CD4-positive, CD25-positive, alpha-beta regulatory T cell (primary cell): ENCODE measurements around the gene PEX5. TPM values are rescaled to one million over a fixed set of nuclear protein-coding genes. Genes with fewer than 3 reads are reported as not detected.

Experiments
- ATAC-seq, 2 donors: fragments of 150-1000 bp; cut with Tn5 transposase; one replicate each; pipeline ENCODE4 v1.10.0; 2021; ENCODE audit warnings: low read depth in 2 of 2, moderate number of reproducible peaks in 2 of 2, moderate library complexity in 1 of 2
- DNase-seq, 3 donors: peaks; one replicate each; pipeline versions ENCODE4 v3.0.0 to v3.0.0-alpha.2; 2012 to 2022; ENCODE audit warnings: mixed read lengths in 1 of 3
- H3K27ac ChIP-seq: one replicate; pipeline ENCODE4 v1.7.0; 2013; ENCODE audit warnings: mild to moderate bottlenecking, low read length; ENCODE audit not compliant: insufficient read depth, poor library complexity, severe bottlenecking
- H3K27me3 ChIP-seq: one replicate; pipeline ENCODE4 v1.7.0; 2013; ENCODE audit warnings: low read length; ENCODE audit not compliant: control insufficient read depth, insufficient read depth
- H3K36me3 ChIP-seq: one replicate; pipeline ENCODE4 v1.7.0; 2013; ENCODE audit warnings: mild to moderate bottlenecking, low read length, moderate library complexity; ENCODE audit not compliant: control insufficient read depth, insufficient read depth
- H3K4me1 ChIP-seq: 2 replicates; pipeline ENCODE4 v1.7.0; 2013; ENCODE audit warnings: mild to moderate bottlenecking, low read length; ENCODE audit not compliant: insufficient read depth, control insufficient read depth, poor library complexity, severe bottlenecking
- H3K4me3 ChIP-seq: one replicate; pipeline ENCODE4 v1.7.0; 2013; ENCODE audit warnings: low read depth, mild to moderate bottlenecking, low read length, moderate library complexity
- H3K9me3 ChIP-seq, 2 experiments: 1 replicate in 1 of 2; 2 replicates in 1 of 2; pipeline ENCODE4 v1.7.0; 2013; ENCODE audit warnings: low read length in 2 of 2, mild to moderate bottlenecking in 1 of 2, moderate library complexity in 1 of 2; ENCODE audit not compliant: control insufficient read depth in 2 of 2
- H3K27ac Mint-ChIP-seq, 3 donors: one replicate each; pipeline ENCODE4 v1.8.0; 2020 to 2022; ENCODE audit warnings: mild to moderate bottlenecking in 3 of 3, mixed read lengths in 3 of 3, moderate library complexity in 2 of 3
- H3K27me3 Mint-ChIP-seq: one replicate; pipeline ENCODE4 v1.8.0; 2022; ENCODE audit warnings: mild to moderate bottlenecking, mixed read lengths
- H3K36me3 Mint-ChIP-seq: one replicate; pipeline ENCODE4 v1.8.0; 2020; ENCODE audit warnings: mixed read lengths
- H3K4me1 Mint-ChIP-seq, 4 donors: one replicate each; pipeline ENCODE4 v1.8.0; 2020 to 2022; ENCODE audit warnings: mixed read lengths in 4 of 4, mild to moderate bottlenecking in 1 of 4
- H3K4me3 Mint-ChIP-seq, 4 donors: one replicate each; pipeline ENCODE4 v1.8.0; 2020 to 2022; ENCODE audit warnings: mild to moderate bottlenecking in 4 of 4, mixed read lengths in 4 of 4, moderate library complexity in 3 of 4
- H3K9me3 Mint-ChIP-seq, 7 donors: one replicate each; pipeline ENCODE4 v1.8.0; 2020 to 2022; ENCODE audit warnings: mixed read lengths in 7 of 7, mild to moderate bottlenecking in 3 of 7, moderate library complexity in 2 of 7
- polyA plus RNA-seq, 4 donors: library from polyadenylated mRNA; unstranded; fragments of 300-500 nt; fragmentation: Illumina TruSeq; gene quantifications; one replicate each; pipeline ENCODE4 v1.2.3, GENCODE V29; 2021
- total RNA-seq: library from RNA; stranded (reverse); gene quantifications from one replicate; pipeline ENCODE4 v1.2.3, GENCODE V29; 2022

The PEX5 gene
- total and polyA plus RNA-seq, 5 donors from 2014 or later, result 10.3 to 17.6 (median 13.8) TPM

GRCh38 chr12:7188562-7189397, 706 bp upstream of the PEX5 start:
- H3K4me3 Mint-ChIP-seq, result peak overlapping the region; percentile 95 to 98 (median 96)
- H3K4me3 ChIP-seq, result peak overlapping the region; percentile 92
- no peaks in the 10 kb centered on the region for H3K9me3 ChIP-seq
- peaks cover 7% of the 10 kb centered on the region for H3K36me3 ChIP-seq
- DNase-seq, result peak; percentile 49 to 63 (median 57)
- H3K36me3 Mint-ChIP-seq, result peaks cover 12% of the 10 kb centered on the region
- H3K9me3 Mint-ChIP-seq, result no peaks in the 10 kb centered on the region
- H3K27ac Mint-ChIP-seq, result peak overlapping the region; percentile 96 to 99 (median 97)
- H3K27ac ChIP-seq, result peak overlapping the region; percentile 86
- peaks cover 16 to 45% (median 34%) of the 10 kb centered on the region in 4 donors for H3K4me1 Mint-ChIP-seq
- H3K27me3 ChIP-seq, result no peaks in the 10 kb centered on the region
- H3K27me3 Mint-ChIP-seq, result peaks cover 4% of the 10 kb centered on the region
- peak; percentile 17 to 19 for ATAC-seq
- peaks cover 21% of the 10 kb centered on the region for H3K4me1 ChIP-seq

DNA sequence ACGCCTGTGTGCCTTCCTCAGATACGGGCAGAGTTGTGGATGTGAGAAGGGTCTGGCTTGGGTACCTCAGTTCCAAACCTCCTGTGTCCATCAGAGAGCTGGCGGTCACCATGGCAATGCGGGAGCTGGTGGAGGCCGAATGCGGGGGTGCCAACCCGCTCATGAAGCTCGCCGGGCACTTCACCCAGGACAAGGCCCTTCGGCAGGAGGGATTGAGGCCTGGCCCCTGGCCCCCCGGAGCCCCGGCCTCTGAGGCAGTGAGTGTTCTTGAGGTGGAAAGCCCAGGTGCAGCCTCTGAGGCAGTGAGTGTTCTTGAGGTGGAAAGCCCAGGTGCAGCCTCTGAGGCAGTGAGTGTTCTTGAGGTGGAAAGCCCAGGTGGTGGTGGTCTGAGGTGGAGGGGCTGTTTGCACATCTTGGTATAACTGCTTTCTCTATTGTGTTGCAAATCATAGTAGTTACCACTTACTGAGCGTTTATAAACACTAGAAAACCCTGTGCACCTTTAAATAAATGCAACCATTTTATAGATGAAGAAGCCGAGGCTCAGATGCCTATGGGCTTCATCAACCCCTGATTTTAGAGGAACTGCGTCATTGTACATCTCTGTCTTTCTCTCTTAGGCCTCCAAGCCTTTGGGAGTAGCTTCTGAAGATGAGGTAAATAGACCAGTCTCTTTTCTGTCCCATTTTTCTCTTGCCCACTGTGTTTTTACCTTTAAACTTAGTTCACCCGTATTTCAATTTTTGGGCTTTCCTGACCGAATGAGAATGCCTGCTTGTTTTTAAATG, 976 bp downstream of the PEX5 start:
- Mint-ChIP-seq H3K9me3 (no peaks in the 10 kb centered on the region), H3K27me3 (peaks cover 4% of the 10 kb centered on the region), H3K36me3 (peaks cover 22% of the 10 kb centered on the region), H3K27ac (peak overlapping the region; percentile 12 to 86 (median 34)), H3K4me1 (peaks cover 29 to 59% (median 43%) of the 10 kb centered on the region in 4 donors), H3K4me3 (peak overlapping the region; percentile 77 to 96 (median 88))
- Histone ChIP-seq H3K4me1 (peaks cover 21% of the 10 kb centered on the region), H3K27ac (peak overlapping the region; percentile 86), H3K36me3 (peaks cover 7% of the 10 kb centered on the region), H3K9me3 (no peaks in the 10 kb centered on the region), H3K27me3 (no peaks in the 10 kb centered on the region), H3K4me3 (peak overlapping the region; percentile 53)
- peak in 2 of 3 donors; percentile 5 to 6 for DNase-seq
- no peak for ATAC-seq

DNA sequence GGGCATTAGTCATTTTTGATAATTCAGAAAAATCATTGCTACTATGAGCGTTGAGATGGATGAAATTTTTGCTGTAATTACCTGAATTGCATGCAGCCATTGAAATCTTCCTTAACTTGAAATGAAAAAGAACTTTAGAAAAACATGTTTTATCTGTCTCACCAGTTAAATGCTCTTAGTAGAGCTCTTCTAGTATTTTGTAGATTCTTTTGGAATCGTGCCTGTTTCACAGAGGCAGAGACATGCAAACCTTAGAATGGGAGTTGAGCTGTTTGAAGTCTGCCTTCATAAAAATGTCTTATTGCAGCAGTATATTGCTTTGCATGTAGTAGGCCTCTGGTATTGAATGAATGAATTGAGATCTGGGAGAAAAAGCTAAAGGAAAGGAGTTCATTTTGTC, 4.2 kb downstream of the PEX5 start:
- Mint-ChIP-seq H3K4me1 (peaks cover 29 to 54% (median 40%) of the 10 kb centered on the region in 4 donors), H3K36me3 (peaks cover 30% of the 10 kb centered on the region), H3K27ac (peak overlapping the region in 1 of 3 donors; percentile 53), H3K9me3 (no peaks in the 10 kb centered on the region), H3K27me3 (no peaks in the 10 kb centered on the region), H3K4me3 (peak overlapping the region in 2 of 4 donors; percentile 16 to 20)
- ATAC-seq (no peak), DNase-seq (no peak)
- peaks cover 16% of the 10 kb centered on the region for H3K4me1 ChIP-seq
- peaks cover 7% of the 10 kb centered on the region for H3K36me3 ChIP-seq
- H3K9me3 ChIP-seq, result no peaks in the 10 kb centered on the region
- H3K4me3 ChIP-seq, result no peak overlapping the region
- H3K27ac ChIP-seq, result no peak overlapping the region
- no peaks in the 10 kb centered on the region for H3K27me3 ChIP-seq

- Mint-ChIP-seq H3K27me3 (no peaks in the 10 kb centered on the region), H3K9me3 (no peaks in the 10 kb centered on the region), H3K4me1 (peaks cover 11 to 23% (median 18%) of the 10 kb centered on the region in 4 donors), H3K4me3 (no peak overlapping the region), H3K36me3 (peaks cover 40% of the 10 kb centered on the region), H3K27ac (no peak overlapping the region)
- no peak for ATAC-seq
- Histone ChIP-seq H3K9me3 (no peaks in the 10 kb centered on the region), H3K4me3 (no peak overlapping the region), H3K27me3 (no peaks in the 10 kb centered on the region), H3K4me1 (no peaks in the 10 kb centered on the region), H3K27ac (no peak overlapping the region), H3K36me3 (peaks cover 19% of the 10 kb centered on the region)
- no peak for DNase-seq
Observed at GRCh38 chr12:7197841-7198240, 8.4 kb downstream of the PEX5 start.

GRCh38 chr12:7203109-7203508, 13.6 kb downstream of the PEX5 start:
- Mint-ChIP-seq H3K36me3 (peaks cover 70% of the 10 kb centered on the region), H3K27ac (no peak overlapping the region), H3K27me3 (no peaks in the 10 kb centered on the region)

DNA sequence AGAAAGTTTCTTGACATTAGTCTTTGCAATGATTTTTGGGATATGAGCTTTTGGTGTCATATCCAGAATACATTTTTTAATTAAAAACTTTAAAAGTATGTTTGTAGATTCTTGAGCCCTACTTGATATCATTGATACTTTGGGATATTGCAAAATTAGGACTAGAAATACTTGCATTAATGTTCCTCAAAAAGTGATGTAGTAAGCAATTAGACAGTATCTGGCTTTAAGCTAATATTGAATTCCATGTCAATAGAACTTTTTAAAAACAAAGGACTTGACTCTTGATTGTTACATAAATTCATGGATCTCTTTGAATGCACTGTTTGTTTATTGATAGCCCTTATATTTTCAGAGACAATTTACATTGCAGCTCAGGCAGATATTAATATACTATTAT, 15.6 kb downstream of the PEX5 start:
- no peaks in the 10 kb centered on the region for H3K4me1 ChIP-seq
- no peak overlapping the region for H3K27ac ChIP-seq
- no peaks in the 10 kb centered on the region for H3K9me3 ChIP-seq
- Mint-ChIP-seq H3K4me3 (no peak overlapping the region), H3K36me3 (peaks cover 85% of the 10 kb centered on the region), H3K4me1 (peaks cover 0 to 4% (median 0%) of the 10 kb centered on the region in 4 donors), H3K9me3 (peaks cover 0 to 8% (median 2%) of the 10 kb centered on the region in 7 donors), H3K27ac (no peak overlapping the region), H3K27me3 (no peaks in the 10 kb centered on the region)
- no peaks in the 10 kb centered on the region for H3K27me3 ChIP-seq
- H3K36me3 ChIP-seq, result peaks cover 67% of the 10 kb centered on the region
- ATAC-seq (no peak), DNase-seq (no peak)
- H3K4me3 ChIP-seq, result no peak overlapping the region

More at GRCh38 chr12:7203109-7203508, 13.6 kb downstream of the PEX5 start:
- Histone ChIP-seq H3K36me3 (peaks cover 50% of the 10 kb centered on the region), H3K9me3 (no peaks in the 10 kb centered on the region), H3K27me3 (no peaks in the 10 kb centered on the region), H3K4me1 (no peaks in the 10 kb centered on the region), H3K4me3 (no peak overlapping the region), H3K27ac (no peak overlapping the region)
- ATAC-seq, result no peak
- Mint-ChIP-seq H3K4me3 (no peak overlapping the region), H3K9me3 (peaks cover 0 to 2% (median 0%) of the 10 kb centered on the region in 7 donors), H3K4me1 (peaks cover 0 to 4% (median 0%) of the 10 kb centered on the region in 4 donors)
- no peak for DNase-seq

GRCh38 chr12:7206691-7207090, 17.2 kb downstream of the PEX5 start:
- Histone ChIP-seq H3K9me3 (no peaks in the 10 kb centered on the region), H3K4me3 (no peak overlapping the region), H3K27me3 (no peaks in the 10 kb centered on the region), H3K4me1 (no peaks in the 10 kb centered on the region), H3K27ac (no peak overlapping the region), H3K36me3 (peaks cover 78% of the 10 kb centered on the region)
- Mint-ChIP-seq H3K4me3 (no peak overlapping the region), H3K4me1 (peaks cover 0 to 4% (median 2%) of the 10 kb centered on the region in 4 donors), H3K9me3 (peaks cover 0 to 19% (median 2%) of the 10 kb centered on the region in 7 donors), H3K27ac (no peak overlapping the region), H3K36me3 (peaks cover 92% of the 10 kb centered on the region), H3K27me3 (no peaks in the 10 kb centered on the region)
- DNase-seq (no peak), ATAC-seq (no peak)
